Measurements from ENCODE around the gene MED10. TPM values are rescaled to one million over a fixed set of nuclear protein-coding genes. Genes with fewer than 3 reads are reported as not detected.

MED10 gene
- total and polyA plus RNA-seq, 9 of the 15 experiments (the other 6 are each of a cell fraction or from before 2014, with no cell fraction given) = 23.8 to 83.4 (median 58.8) TPM

DNA sequence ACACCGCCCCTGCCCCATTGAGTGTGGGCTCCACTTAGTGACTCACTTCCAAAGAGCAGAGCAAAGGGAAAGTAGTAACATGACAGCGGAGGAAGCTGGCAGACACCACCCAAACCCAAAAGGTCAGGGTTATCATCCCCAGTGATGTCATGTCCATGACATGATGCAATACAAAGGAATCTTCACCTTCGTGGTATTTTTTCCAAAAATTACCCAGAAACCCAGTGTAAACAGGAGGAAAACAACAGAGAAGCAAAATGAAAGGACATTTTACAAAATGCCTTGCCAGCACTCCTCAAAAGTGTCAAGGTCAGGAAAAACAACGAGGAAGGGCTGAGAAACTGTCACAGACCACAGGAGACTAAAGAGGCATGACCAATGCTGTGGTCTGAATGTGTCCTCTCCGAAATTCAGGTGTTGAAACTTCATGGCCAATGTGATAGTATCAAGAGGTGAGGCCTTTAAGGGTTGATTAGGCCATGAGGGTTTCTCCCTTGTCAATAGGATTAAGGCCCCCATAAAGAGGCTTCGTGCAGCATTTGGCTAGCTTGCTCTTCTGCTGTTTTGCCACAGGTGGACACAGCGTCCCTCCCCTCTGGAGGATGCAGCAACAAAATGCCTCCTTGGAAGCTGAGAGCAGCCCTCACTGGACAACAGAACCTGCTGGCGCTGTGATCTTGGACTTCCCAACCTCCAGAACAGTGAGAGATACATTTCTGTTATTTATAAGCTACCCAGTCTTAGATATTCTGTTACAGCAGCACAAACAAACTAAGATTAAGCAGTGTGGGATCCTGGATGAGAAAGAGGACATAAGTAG lies 30.5 kb upstream of the MED10 start (continued):
- TF ChIP-seq, protein P1, sequence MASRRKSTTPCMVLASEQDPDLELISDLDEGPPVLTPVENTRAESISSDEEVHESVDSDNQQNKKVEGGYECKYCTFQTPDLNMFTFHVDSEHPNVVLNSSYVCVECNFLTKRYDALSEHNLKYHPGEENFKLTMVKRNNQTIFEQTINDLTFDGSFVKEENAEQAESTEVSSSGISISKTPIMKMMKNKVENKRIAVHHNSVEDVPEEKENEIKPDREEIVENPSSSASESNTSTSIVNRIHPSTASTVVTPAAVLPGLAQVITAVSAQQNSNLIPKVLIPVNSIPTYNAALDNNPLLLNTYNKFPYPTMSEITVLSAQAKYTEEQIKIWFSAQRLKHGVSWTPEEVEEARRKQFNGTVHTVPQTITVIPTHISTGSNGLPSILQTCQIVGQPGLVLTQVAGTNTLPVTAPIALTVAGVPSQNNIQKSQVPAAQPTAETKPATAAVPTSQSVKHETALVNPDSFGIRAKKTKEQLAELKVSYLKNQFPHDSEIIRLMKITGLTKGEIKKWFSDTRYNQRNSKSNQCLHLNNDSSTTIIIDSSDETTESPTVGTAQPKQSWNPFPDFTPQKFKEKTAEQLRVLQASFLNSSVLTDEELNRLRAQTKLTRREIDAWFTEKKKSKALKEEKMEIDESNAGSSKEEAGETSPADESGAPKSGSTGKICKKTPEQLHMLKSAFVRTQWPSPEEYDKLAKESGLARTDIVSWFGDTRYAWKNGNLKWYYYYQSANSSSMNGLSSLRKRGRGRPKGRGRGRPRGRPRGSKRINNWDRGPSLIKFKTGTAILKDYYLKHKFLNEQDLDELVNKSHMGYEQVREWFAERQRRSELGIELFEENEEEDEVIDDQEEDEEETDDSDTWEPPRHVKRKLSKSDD (conservative IDR thresholded peaks at IDR 0.05; ENCODE audit: low read length) = no peak
- TF ChIP-seq ZC3H4 (CRISPR knock-in tag; IDR thresholded peaks at IDR 0.05; ENCODE audit: borderline replicate concordance) = no peak
- no peak for TF ChIP-seq STAT5A (IDR thresholded peaks at IDR 0.05; ENCODE audit: borderline replicate concordance, low read length)
- TF ChIP-seq, protein P2, sequence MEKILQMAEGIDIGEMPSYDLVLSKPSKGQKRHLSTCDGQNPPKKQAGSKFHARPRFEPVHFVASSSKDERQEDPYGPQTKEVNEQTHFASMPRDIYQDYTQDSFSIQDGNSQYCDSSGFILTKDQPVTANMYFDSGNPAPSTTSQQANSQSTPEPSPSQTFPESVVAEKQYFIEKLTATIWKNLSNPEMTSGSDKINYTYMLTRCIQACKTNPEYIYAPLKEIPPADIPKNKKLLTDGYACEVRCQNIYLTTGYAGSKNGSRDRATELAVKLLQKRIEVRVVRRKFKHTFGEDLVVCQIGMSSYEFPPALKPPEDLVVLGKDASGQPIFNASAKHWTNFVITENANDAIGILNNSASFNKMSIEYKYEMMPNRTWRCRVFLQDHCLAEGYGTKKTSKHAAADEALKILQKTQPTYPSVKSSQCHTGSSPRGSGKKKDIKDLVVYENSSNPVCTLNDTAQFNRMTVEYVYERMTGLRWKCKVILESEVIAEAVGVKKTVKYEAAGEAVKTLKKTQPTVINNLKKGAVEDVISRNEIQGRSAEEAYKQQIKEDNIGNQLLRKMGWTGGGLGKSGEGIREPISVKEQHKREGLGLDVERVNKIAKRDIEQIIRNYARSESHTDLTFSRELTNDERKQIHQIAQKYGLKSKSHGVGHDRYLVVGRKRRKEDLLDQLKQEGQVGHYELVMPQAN (IDR thresholded peaks at IDR 0.05; ENCODE audit: borderline replicate concordance) = no peak
- TF ChIP-seq ZNF239 (CRISPR knock-in tag; IDR thresholded peaks at IDR 0.05) = peak; percentile 31; the same call in 1 of the 2 replicates
- TF ChIP-seq, protein P3, sequence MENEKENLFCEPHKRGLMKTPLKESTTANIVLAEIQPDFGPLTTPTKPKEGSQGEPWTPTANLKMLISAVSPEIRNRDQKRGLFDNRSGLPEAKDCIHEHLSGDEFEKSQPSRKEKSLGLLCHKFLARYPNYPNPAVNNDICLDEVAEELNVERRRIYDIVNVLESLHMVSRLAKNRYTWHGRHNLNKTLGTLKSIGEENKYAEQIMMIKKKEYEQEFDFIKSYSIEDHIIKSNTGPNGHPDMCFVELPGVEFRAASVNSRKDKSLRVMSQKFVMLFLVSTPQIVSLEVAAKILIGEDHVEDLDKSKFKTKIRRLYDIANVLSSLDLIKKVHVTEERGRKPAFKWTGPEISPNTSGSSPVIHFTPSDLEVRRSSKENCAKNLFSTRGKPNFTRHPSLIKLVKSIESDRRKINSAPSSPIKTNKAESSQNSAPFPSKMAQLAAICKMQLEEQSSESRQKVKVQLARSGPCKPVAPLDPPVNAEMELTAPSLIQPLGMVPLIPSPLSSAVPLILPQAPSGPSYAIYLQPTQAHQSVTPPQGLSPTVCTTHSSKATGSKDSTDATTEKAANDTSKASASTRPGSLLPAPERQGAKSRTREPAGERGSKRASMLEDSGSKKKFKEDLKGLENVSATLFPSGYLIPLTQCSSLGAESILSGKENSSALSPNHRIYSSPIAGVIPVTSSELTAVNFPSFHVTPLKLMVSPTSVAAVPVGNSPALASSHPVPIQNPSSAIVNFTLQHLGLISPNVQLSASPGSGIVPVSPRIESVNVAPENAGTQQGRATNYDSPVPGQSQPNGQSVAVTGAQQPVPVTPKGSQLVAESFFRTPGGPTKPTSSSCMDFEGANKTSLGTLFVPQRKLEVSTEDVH (IDR thresholded peaks at IDR 0.05; ENCODE audit: low read depth, partially characterized antibody) = no peak
- no peak for TF ChIP-seq MYBL2 (IDR thresholded peaks at IDR 0.05; ENCODE audit: low read depth)
- TF ChIP-seq MYBL2 (CRISPR knock-in tag; IDR thresholded peaks at IDR 0.05; ENCODE audit: borderline replicate concordance) = no peak
- no peak for TF ChIP-seq CHD2 (IDR thresholded peaks at IDR 0.05; ENCODE audit: low read depth, low read length)

Data from K562 (cell line).